ENCODE data around the gene GMPR2.

DNA sequence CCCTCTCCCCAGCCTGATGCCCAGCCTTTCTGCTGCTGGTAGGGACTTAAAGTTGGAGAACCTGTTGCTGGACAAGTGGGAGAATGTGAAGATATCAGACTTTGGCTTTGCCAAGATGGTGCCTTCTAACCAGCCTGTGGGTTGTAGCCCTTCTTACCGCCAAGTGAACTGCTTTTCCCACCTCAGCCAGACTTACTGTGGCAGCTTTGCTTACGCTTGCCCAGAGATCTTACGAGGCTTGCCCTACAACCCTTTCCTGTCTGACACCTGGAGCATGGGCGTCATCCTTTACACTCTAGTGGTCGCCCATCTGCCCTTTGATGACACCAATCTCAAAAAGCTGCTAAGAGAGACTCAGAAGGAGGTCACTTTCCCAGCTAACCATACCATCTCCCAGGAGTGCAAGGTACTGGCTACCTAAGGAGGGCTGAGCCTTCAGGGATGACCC lies 25.6 kb upstream of the GMPR2 start:
- no peak for TF ChIP-seq GABPA (IDR thresholded peaks at IDR 0.05; ENCODE audit: low read depth)
- TF ChIP-seq, protein P1, sequence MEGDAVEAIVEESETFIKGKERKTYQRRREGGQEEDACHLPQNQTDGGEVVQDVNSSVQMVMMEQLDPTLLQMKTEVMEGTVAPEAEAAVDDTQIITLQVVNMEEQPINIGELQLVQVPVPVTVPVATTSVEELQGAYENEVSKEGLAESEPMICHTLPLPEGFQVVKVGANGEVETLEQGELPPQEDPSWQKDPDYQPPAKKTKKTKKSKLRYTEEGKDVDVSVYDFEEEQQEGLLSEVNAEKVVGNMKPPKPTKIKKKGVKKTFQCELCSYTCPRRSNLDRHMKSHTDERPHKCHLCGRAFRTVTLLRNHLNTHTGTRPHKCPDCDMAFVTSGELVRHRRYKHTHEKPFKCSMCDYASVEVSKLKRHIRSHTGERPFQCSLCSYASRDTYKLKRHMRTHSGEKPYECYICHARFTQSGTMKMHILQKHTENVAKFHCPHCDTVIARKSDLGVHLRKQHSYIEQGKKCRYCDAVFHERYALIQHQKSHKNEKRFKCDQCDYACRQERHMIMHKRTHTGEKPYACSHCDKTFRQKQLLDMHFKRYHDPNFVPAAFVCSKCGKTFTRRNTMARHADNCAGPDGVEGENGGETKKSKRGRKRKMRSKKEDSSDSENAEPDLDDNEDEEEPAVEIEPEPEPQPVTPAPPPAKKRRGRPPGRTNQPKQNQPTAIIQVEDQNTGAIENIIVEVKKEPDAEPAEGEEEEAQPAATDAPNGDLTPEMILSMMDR (IDR thresholded peaks at IDR 0.05; ENCODE audit: insufficient read depth, low read length), result no peak
- TF ChIP-seq, protein P2, sequence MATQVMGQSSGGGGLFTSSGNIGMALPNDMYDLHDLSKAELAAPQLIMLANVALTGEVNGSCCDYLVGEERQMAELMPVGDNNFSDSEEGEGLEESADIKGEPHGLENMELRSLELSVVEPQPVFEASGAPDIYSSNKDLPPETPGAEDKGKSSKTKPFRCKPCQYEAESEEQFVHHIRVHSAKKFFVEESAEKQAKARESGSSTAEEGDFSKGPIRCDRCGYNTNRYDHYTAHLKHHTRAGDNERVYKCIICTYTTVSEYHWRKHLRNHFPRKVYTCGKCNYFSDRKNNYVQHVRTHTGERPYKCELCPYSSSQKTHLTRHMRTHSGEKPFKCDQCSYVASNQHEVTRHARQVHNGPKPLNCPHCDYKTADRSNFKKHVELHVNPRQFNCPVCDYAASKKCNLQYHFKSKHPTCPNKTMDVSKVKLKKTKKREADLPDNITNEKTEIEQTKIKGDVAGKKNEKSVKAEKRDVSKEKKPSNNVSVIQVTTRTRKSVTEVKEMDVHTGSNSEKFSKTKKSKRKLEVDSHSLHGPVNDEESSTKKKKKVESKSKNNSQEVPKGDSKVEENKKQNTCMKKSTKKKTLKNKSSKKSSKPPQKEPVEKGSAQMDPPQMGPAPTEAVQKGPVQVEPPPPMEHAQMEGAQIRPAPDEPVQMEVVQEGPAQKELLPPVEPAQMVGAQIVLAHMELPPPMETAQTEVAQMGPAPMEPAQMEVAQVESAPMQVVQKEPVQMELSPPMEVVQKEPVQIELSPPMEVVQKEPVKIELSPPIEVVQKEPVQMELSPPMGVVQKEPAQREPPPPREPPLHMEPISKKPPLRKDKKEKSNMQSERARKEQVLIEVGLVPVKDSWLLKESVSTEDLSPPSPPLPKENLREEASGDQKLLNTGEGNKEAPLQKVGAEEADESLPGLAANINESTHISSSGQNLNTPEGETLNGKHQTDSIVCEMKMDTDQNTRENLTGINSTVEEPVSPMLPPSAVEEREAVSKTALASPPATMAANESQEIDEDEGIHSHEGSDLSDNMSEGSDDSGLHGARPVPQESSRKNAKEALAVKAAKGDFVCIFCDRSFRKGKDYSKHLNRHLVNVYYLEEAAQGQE (IDR thresholded peaks at IDR 0.05; ENCODE audit: insufficient replicate concordance, low read depth), result no peak
- TF ChIP-seq POLR2AphosphoS5 (IDR thresholded peaks at IDR 0.05; ENCODE audit: low read depth), result no peak
- no peak for TF ChIP-seq SPI1 (IDR thresholded peaks at IDR 0.05; ENCODE audit: borderline replicate concordance, low read depth)

Measured in HL-60 (cell line).